HG02938 (cell line): ENCODE data around the gene TIMM17B.

Experiments
- ATAC-seq: cut with Tn5 transposase; IDR thresholded peaks from one replicate; pipeline ENCODE4 v1.9.1; 2021; ENCODE audit warnings: mild to moderate bottlenecking, moderate library complexity; ENCODE audit not compliant: unreplicated experiment

TIMM17B gene

DNA sequence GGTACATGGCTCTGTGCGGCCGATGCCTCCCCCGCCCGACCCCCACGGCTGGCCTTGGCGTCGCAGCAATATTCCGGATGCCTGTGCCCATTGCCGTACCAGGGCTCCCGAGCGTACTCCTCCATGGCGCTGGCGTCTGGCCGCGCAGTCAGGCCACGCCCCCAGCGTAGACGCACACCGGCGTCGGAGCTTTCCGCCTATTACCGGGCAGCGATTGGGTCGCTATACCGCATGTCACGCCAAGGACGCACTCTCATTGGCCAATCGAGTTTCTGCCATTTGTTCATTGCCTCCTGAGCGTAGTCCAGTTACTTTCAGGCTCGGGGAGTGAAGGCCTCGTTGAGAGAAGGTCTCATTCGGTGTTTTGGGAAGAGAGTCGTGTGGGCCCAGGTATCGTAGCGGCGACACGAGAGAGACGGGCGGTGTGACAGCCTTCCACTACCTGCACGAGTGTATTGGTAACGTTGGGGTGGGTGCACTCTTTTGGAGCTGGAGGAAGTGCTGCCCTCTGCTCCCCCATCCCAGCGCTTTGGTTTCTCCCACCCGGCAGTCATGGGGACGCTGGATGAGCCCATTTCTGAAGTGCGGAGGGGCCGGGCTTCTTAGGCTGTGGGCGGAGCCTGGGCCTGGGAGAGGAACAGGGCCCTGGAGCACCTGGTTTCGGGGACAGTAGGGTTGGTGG, at the start of gene TIMM17B, which contains the start of gene PQBP1:
TSS of gene TIMM17B (minus strand) at position 144 of the 682 bp plus-strand sequence. CDS start at position 125, 19 bp downstream.
TSS of gene PQBP1 (plus strand) at position 306 of the 682 bp plus-strand sequence. CDS start 580 bp downstream, outside the sequence.
- ATAC-seq: peak; percentile 77

DNA sequence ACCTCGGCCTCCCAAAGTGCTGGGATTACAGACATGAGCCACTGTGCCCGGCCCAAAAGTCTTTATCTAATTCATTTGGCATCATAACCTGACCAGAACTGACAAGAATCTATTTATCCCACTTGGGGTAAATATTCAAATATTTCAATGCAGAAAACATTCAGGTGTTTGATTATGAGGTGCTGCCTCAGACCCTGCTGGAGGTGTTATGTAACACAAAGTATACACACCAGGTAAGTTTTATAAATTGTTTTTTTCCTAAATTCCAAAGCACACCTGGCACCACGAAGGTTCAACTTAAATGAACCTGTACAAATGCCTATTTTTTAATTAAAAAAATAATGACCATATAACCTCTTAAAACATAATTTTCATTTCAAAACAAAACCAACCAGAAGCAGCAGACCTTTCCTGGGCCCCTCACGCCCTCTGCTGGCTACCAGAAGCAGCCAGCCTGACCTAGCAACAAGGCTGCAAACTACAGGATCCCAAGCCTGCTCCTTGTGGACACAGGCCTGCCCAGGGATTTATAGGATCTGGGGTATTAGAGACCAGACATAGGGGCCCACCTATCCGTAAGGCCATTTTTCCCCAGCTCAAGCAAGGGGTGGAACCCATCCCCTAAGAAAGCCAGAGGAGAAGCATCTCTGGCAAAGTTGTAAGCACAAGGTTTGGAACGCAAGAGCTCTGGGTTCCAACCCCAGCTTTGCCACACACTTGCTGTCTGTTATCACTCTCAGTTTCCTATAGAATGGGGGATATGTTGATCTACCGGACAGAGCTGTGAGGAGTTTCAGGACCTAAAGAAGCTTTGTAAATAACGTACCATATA, 48.2 kb upstream of the TIMM17B start:
- ATAC-seq: no peak

DNA sequence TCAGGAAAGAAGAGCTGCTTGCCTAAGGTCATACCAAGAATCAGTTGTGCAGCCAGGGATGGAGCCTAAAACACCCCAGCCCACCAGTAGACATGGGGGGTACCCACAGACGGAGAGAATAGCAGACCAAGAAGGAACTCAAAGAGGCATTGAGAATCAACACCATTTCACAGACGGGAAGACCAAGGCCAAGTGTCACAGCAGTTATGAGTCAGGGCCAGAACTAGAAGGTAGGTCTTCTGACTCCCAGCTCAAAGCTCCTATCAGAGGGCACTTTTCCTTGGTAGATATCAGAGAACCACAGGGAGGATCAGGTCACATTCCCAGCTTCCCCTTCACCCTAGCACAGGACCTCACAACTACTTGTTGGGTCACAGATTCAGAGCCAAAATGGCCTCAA, 45.3 kb upstream of the TIMM17B start:
- ATAC-seq: no peak

DNA sequence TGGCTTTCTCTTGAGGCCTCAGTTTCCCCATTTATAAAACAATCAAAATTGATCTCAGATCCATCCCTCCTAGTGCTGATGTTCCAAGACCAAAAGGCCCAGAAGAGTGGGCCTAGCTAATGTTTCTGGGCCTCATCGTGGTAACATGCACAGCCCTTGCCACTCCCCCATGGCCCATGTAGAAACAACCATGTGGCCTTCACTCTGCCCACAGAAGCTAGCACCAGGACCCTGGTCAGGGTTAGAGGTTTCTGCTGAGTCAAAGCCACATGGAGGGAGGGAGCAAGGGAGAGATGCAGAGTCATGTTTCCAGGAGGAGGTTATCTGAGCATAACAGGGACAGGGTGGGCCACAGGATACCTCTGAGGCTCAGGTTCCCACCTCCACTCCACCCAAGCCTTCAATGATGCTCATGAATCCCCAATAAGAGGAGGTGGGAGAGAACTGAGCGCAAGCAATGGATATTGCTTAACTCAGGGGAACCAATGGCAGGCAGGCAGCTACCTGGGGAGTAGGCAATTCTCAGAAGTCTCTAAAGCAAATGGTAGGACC, 42.9 kb upstream of the TIMM17B start:
- no peak for ATAC-seq

DNA sequence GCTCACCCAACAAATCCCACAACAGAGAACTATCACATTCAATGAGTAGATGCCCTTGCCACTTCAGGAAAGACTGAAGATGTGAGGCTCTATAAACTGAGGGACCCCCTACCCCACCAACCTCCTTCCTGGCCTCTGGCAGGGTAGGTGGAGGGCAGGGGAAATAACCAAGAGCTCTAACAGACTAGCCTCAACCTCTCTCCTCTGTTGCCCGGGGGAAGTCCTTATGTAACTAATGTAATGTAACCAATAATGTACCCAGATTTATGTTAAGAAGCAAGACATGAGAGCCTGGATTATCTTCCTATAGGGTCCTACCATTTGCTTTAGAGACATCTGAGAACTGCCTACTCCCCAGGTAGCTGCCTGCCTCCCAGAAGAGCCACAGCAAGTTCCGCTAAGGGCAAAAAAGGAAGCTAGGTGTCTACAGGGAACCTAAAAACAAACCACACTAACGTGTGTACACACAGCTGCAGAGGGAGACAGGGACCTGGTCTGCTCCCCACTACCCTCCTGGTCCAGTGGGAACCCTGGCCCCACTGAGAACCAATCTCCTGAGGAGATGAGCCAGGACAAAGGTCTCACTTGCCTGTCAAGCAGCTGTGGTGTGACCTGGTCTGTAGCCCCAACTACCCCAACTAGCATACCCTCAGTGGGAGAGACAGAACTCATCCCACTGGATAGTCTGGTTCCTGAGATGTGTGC, 42.1 kb upstream of the TIMM17B start:
- ATAC-seq: no peak

DNA sequence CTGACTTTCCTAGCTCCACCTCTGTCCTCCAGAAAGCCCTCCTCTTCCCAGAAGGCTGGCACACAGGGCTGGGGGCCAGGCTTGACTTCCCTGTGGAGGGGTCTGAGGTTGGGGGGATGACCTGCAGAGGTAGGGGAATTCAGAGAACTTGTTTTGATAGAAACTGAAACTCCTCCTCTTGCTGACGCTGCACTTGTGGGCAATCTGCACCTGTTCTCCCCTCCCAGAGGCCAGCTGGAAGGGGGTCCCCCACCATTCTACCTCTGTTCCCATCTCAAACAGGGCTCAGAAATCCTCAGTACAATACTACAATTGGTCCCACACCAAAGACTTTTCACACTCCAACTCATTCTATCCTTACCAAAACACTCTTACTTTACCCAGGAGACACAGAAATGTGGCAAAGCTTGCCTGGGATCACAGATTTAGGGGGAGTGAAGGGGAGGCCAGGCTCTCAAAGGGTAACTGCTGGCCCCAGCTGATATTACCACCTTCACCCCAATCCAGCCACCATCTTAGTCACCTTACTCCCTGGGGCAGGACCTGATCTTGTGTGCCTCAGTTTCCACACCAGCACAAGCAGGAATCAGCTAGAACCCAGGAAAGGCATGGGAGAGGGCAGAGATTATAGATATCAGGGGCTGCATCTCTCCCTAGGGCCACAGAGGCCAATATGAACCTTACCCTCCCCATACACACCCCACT, 41.3 kb upstream of the TIMM17B start:
- ATAC-seq: peak; percentile 58

DNA sequence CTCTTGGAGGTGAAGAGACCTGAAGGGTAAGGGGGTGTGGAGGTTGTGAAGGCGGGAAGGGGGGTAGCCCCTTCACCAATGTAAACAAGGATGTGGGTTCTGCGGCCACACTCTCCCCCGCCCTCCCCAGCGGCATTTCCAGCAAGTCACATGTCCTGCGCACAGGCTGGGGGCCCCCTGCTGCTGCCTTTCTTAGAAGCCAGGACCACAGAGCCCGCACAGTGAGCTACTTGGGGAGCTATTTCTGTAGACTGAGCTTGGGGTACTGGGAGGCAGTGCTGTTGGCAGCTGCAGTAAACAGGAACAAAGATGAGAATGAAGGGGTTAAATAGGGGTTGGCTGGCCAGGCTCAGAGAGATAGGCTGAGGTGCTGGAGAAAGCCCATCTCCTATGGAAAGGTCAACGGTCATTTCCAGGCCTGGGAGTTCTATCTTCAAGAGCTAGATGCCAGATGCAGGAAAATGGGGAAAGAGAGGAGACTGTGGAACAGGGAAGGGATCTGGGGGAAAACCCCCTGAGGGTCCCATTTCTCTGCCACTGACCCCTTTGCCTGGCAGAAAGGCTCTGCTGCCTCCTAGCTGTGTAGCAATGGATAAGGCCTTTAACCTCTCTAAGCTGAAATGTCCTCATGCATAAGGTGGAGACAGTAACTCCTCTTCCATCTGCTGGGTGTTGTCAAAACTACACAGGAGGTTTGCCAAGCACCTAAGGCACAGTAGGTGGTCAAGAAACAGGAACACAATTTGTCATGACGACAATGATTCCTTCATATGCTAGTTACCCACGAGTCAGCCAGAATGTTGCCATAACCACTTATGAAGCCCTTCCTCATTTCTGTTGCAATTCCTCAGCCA, 39.7 kb upstream of the TIMM17B start:
- peak; percentile 55 for ATAC-seq

DNA sequence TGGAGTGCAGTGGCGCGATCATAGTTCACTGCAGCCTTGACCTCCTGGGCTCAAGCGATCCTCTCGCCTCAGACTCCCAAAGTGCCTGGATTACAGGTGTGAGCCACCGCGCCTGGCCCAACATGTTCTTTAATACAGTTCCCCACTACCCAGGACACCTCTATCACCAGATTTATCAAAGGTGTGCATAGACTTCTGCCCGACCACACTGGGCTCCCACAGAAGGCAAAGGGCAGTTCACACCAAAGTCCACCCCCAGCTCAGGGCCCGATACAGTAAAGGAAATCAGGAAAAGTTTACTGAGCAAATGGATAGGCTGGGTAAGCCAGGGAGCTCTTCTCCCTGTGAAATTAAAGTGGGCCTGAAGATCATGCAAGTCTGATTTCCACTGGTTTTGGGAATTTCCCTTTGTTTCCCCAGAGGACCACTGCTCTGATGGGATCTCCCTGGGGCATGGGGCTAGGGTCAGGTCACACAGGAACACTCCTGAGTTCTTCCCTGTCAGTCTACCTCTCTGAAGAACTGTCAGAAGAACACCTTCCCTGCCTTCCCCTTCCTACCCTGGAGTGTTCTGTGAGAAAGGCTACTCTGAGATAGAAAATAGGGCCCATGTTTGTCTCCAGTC, 39.0 kb upstream of the TIMM17B start:
- no peak for ATAC-seq

DNA sequence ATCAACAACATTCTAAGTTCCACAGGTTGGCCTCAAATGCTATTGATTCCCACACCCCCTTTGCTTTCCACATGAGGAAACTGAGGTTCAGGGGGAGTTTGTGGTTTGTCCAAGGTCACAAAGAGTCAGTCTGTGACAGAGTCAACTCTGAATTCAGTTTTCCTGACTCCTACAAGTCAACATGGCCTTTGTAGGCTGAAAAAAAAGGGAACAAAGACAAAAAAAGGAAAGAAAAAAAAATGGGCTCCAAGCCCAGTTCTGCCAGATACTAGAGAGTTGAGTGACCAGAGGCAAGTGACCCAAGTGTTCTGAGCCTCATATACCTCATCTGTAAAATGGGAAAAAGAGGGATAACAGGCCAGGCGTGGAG, 37.7 kb upstream of the TIMM17B start:
- no peak for ATAC-seq

DNA sequence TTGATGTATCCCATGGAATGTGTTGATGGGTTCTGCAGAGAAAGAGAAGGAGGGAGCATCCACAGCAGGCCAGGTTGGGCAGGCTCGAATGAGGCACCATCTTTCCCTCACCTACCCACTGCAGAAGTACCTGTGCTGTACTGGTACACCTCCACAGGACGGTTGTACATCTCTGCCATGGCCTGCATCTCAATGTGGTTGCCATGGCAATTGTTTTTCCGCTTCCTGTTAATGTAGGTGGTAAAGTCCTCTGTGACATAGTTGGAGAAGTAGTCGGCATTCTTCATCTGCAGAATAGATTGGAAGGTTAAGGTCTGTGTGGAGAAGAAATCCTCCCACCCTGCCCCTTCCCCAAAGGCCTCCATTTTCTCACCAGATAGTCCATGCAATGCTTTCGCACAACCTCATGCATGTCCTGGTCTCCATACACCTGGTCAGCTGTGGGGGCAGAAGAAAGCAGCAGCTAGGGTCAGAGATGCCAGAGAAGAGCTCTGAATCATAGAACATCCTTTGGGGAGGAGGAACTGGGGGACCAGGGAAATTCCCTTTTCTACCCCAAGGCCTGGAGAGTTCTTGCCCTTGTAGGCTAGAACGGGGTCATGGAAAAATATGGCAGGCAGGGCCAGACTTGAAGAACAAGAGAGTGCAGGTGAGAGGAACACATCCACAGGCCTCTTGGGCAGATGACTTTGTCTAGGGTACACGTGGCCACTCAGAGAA, 37.2 kb upstream of the TIMM17B start:
- ATAC-seq: no peak

DNA sequence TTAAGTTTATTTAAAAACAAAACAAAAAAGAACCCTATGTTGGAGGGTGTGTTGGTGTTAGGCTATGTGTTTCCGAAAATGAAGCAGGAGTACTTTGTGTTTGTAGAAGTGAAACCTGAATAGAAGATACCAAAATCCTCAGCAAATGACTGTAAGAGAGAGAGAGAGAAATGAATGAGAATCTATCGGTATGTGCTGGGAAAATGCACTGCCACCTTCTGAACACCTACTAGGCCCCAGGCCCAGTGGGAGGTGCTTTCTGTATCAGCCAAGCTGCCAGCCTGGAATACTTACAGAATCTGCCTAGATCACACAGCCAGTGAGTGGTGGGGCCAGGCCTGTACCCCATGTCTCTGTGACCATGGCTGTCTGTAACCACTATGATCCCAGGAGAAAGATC, 36.2 kb upstream of the TIMM17B start:
- no peak for ATAC-seq

DNA sequence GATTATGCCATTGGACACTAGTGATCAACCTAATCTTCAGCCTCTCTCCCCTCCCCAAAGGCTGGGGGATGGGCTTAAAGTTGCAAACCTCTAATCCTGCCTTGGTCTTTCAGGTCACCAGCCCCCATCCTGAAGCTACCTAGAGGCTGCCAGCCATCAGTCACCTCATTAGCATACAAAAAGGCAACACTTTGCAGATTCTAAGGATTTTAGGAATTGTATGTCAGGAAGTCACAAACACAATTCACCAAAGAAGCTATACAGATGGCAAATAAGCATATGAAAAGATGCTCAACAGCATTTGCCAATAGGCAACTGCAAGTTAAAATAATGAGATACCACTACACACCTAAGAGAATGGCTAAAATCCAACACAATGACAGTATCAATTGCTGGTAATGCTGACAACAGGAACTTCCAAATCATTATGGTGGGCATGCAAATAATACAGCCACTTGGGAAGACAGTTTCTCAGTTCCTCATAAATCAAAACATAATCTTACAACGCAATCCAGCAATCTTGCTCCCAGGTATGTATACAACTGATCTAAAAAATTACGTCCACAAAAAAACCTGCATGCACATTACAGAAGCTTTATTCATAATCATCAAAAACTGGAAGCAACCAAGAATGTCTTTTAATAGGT, 30.3 kb upstream of the TIMM17B start:
- ATAC-seq: no peak

DNA sequence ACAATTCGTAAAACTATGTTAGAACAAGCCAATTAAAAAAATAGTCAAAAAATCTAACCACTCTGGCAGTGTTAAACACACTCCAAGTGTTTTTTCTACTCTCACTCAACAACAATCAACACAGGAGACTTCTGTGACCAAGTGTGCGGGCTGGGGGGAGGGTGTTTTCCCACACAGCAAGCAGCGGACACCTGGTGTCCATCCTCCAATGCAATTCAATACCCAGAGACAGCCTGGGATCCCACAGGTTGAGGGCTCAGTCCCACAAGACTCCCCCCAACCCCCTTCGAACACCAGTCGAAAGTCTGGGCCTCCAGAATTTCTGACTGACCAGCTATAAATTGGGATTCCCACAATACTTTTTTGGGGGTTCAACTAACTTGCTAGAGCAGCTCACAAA, 29.6 kb upstream of the TIMM17B start:
- ATAC-seq: no peak

DNA sequence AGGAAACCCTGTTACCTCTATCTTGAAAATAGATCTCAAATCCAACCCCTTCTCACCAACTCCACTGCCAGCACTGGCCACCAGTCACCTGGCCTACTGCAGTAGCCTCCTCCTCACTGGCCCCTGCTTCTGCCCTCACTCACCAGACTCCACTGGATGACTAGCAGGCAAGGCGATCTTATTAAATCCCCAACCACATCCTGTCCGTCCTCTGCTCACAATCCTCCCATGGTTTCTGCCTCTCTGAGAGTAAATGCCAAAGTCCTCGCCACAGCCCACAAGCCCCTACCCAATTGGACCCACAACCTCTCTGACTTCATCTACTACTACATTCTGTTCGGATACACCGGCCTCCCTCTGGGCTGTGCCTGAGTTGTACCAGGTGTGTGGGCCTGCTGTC, 26.7 kb upstream of the TIMM17B start:
- ATAC-seq: no peak

DNA sequence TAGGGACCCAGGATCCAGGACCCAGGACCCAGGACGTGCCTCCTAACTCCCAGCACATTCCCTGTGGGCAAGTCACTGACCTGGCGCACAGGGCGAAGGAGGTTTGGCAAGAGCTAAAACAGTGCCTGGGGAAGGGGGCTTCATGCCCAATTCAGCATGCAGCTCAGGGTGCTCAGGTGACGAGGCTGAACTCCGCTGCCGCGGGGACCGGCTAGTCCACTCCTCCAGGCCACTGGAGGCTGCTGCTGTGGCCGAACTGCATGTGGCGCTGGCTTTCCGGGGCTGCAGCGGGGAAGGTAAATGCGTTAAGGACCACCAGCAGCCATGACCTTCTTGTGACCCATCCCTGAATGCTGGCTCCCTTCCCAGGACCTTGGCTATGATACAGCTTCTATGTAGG, 26.2 kb upstream of the TIMM17B start:
- ATAC-seq: no peak

DNA sequence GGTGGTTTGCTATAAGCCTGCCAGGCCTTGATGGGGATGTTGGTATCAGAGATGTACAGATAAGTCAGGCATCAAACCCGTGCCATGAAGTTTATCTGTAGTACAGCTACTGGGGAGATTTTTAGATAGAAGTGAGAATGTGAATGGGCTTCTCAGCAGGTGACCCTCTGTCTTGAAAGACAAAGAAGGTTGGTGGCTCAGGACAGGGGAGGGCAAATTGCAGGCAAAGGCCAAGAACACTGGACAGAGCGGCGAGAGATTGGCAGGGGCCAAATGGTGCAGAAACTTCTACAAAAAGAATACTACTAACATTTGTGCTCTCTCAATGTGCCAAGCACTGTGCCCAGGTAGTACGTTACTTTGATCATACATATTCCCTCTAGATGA, 23.1 kb upstream of the TIMM17B start:
- ATAC-seq: no peak

DNA sequence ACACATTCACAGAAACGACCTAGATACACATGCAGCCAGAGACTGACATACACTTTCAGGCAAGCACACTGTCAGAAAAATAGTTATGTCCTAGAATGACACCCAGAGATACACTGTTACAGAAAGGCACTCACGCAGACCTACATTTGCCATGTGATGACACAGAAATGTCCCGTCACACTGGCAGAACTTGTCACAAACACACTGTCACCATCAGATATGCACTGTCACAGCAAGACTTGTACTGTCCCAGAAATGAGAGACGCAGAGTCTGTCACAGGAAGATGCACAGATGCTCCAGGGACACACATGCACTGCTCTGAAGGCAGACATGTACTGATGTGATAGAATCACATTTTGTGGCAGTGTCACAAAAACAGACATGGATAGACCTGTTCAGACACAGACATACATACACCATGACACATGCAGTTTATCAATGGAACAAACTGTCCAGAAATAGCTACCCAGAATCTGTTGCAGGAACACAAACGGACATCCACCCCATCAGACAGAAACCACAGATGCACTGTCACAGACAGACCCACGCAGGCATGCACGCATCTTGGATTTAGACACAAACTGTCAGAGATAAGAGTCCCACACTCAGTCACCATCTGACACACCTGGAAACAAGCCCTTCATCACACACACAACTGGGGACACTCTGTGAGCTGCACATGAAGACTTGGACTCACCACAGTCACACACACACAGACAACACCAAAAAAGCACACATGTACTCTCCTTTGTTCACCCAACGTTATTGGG, 22.6 kb upstream of the TIMM17B start:
- ATAC-seq: no peak
